ENCODE results near the gene SMC1B.
"Not testable (repeated sequence)": the region's sequence is repeated elsewhere in the genome, so short reads cannot be mapped to it uniquely, and the experiment has no call there.

SMC1B gene

GRCh38 chr22:45413368-45414211 lies at the start of gene SMC1B, which contains the start of gene RIBC2:
SMC1B (minus strand) TSS chr22:45413599; CDS start chr22:45413567, 32 bp downstream.
RIBC2 (plus strand) TSS chr22:45413693; CDS start chr22:45413887, 194 bp downstream.
- DNase-seq (ENCODE audit: low read depth): peak; percentile 39

DNA sequence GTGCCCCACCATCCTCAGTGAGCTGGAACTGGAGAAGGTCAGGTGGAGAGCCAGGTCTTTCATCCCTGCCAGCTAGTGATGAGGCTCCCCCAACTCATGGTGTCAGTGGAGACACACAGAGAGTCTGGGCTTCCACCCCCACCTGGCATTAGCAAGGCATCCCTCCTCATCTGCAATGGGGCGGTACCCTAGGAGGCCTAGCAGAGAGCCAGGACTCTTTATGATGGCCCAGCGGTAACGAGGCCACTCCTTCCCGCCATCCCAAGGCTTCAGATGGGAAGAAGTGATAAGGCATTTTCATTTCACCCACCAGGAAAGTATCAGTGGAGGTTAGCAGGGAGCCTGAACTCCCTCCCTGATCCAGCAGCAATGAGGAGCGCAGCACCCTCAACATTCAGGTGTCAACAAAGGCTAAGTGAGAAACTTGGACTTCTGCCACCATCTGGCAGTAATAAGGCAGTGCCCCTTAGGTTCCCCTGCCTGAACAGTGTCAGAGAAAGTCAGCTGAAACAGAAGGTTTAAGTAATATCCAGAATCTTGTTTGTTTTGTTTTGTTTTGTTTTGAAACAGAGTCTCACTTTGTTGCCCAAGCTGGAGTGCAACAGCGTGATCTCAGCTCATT lies 48.7 kb upstream of the SMC1B start:
- DNase-seq (ENCODE audit: low read depth): no peak

DNA sequence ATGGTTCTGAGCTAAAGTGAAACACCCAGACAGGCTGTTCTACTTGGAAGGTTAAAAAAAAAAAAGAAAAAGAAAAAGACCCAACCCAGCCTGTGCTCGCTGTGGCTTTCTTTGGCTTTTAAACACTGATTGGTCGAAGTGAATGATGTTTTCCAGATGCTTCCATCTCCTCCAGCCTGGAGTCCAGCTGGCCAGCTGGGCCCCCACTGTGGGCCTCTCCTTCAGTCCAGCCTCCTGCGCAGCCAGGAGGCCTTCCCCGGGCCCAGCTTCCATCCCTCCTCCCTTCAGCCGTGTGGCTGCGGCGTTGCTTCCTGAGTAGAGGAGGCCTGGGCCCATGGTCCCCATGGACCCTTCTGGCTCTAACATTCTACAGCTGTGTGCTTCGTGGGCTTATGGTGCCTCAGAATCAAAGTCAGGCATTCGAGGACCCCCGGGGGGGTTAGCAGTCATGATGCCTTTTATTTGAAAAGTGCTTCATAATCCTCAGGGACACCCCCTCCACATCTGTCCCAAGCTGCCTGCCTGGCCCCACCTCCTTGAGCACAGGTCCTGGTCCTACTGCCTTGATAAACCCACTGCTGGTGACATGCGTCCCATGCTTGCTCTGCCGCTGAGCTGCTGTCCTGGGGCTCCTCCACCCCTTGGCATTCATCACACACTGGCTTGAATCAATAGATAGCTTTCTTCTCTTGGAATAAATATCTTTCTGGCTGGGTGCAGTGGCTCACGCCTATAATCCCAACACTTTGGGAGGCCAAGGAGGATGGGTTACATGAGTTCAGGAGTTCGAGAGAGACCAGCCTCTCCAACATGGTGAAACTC lies 47.1 kb upstream of the SMC1B start:
- peak; percentile 76 for DNase-seq (ENCODE audit: low read depth)

DNA sequence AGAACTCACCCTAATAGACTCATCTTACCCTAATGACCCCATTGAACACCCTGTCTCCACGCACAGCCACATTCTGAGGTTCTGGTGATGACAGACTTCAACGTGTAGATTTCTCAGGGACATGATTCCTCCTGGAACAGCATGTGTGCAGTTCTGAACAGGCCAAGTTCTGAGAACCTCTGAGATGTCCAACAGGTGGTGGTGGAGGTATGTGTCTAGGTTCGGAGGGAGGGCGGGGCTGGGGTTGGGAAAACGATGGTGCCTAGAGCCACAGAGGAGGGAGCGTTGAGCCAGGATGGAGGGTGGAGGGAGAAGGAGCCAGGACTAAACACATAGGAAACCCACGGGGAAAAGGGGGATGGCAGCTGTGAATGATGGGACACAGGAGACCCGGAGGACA lies 45.8 kb upstream of the SMC1B start:
- no peak for DNase-seq (ENCODE audit: low read depth)

- DNase-seq (ENCODE audit: low read depth): no peak
Observed at GRCh38 chr22:45458532-45458931, 45.1 kb upstream of the SMC1B start.

- DNase-seq (ENCODE audit: low read depth): no peak
Observed at GRCh38 chr22:45456811-45457210, 43.4 kb upstream of the SMC1B start.

DNA sequence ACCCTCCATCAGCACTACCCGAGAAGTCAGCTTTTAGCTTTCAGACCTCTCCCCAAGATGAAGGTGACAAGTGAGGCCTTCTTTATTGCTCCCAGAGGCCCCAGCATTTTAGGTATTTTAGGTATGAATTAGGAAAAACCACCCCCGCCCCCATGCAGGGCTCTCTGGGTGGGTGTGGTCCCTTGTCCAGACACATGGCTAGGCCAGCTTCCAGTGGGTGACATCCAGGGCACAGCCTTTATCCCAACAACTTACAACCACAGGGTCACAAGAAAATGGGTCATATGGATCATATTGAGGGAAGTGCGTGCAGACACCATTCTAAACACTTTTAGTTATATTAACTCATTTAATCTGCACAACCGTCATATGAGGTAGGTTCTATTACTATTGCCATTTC lies 42.2 kb upstream of the SMC1B start:
- no peak for DNase-seq (ENCODE audit: low read depth)

GRCh38 chr22:45455212-45455611 lies 41.8 kb upstream of the SMC1B start:
- DNase-seq (ENCODE audit: low read depth): no peak

DNA sequence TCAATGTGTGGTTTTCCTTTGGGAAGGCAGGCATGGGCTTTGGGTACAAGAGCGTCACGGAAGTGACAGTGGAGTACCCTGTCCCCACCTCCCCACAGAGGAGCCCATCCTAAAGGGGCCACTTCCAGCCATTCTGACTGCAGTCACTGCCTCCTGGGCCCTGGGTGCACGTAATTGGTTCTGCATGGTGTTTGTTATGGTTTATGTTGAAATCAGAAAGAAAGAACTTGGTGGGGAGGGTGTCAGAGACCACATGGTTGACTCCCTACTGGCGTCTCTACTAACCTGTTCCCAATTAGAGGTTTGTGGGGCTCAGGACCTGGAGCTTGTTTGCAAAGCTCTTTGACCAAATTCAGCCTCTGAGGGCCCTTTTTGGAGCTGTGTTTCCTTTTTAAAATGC lies 40.9 kb upstream of the SMC1B start:
- peak; percentile 72 for DNase-seq (ENCODE audit: low read depth)

DNA sequence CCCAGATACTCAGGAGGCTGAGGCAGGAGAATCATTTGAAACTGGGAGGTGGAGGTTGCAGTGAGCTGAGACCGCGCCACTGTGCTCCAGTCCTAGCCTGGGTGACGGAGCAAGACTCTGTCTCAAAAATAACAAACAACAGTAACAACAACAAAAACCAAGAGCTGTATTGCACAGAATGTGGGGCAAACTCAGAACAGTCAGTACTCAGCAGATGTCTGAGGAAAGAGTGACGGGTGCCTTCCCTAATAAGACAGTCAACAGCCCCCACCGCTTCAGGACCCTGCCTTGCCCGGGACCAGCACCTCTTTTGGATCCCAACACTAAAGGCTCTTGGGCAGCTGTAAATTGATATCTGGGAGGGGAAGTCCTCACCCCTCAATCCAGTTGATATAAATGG lies 40.4 kb upstream of the SMC1B start:
- no peak for DNase-seq (ENCODE audit: low read depth)

DNA sequence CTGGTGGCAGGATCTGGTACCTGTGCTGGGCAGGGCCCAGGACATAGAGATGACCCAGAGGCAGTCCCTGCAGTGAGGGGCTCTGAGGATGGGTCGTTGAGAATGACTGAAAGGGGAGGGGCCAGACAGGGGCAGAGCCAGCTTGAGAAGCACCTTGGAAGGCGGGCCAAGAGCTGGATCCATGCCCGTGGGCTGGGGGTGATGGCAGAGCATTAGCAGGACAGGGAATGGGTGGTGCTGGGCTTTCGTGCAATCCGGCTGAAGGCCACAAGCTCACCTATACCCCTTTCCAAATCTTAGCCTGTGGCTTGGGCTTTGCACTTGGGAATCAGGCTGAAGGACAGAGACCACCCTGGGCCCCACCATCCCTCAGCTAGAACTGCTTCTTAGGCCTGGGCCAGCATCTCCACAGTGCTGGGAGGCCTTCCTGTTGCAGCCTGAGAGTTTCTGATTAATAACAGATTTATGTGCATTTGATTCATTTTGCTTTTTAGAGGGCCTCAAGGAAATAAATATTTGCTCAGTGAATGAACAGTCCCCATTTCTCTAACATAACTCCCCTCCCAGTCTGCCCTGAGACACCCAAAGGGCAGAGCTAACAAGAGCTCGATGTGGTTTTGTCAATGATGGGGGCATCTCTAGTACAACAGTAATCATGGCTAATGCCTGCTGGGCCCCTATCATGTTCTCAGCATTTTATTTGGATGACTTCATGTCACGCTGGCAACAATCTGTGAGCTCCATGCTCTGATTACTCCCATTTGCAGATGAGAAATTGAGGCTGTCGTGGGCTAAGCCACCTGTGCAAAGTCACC lies 39.4 kb upstream of the SMC1B start:
- DNase-seq (ENCODE audit: low read depth): peak; percentile 60

DNA sequence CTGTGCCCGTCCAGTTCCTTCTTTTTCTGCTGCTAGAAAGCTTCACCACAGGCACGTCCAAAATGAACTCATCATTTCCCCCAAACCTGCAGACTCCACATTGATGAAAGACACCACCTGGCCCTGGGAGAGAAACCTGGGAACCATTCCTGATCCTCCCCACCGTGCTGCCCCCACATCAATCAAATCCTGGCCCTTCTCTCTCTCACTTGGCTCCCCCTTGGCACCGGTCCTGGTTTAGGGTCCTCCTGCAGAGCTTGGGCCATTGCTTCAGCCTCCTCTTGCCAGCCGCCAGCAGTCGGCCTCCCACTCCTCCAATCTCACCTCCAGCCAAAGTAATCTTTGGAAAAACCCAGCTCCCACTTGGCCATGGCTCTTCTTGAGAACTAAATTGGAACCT lies 38.6 kb upstream of the SMC1B start:
- DNase-seq (ENCODE audit: low read depth): no peak

GRCh38 chr22:45450921-45451651 lies 37.7 kb upstream of the SMC1B start:
- peak; percentile 96 for DNase-seq (ENCODE audit: low read depth)

DNA sequence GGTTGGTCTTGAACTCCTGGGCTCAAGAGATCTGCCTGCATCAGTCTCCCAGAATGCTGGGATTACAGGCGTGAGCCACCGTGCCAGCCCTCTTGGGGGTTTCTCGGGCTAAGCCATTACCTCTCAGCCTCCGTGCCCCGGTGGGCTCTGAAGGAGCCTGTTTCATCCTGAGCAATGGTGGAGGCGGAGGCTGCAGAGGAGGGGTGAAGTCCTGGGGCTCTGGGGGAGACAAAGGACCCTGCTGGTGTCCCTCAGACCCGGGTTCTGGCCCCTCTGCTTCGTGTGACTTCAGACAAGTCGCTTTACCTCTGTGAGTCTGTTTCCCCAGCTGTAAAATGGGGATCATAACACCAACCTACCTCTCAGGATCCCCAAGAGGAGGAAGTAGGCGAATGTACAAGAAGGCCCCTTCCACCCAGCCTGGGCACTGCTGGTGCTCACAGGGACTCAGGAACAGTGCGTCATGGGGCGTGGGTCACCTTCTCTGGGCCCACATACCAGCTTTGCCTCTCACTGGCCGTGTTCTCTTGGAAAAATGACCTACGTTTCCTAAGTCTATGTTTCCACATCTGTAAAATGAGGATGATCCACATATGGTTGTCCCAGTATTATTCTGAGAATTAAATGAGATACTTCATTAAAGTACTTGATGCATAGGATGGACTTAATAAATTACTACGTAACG lies 36.8 kb upstream of the SMC1B start:
- DNase-seq (ENCODE audit: low read depth): no peak

DNA sequence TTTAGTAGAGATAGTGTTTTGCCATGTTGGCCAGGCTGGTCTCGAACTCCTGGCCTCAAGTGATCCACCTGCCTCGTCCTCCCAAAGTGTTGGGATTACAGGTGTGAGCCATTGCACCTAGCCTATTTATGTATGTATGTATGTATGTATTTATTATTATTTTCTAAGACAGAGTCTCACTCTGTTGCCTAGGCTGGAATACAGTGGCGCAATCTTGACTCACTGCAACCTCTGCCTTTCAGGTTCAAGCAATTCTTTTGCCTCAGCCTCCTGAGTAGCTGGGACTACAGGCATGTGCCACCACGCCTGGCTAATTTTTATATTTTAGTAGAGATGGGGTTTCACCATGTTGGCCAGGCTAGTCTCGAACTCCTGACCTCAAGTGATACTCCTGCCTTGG lies 36.0 kb upstream of the SMC1B start:
- DNase-seq (ENCODE audit: low read depth): not testable (repeated sequence)

DNA sequence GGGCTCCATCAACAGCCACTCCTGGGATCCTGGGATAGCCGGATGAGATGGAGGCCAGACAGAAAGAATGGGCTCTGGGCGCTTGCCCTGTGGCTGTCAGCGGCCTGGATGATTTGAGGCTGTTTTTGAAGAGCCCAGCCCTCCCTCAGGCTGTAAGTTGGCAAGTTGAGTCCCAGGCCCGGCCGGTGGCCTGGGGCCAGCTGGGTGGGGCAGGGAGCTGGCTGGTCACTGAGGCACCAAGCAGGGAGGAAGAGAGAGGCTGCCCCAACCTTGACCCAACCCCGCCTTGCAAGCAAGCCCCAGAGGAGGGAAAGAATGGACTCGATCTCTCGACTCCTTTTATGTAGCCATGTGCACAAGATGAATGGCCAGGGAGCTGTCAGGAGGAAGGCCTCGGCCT lies 35.0 kb upstream of the SMC1B start:
- peak; percentile 66 for DNase-seq (ENCODE audit: low read depth)

- DNase-seq (ENCODE audit: low read depth): not testable (repeated sequence)
Observed at GRCh38 chr22:45447596-45447995, 34.2 kb upstream of the SMC1B start.

DNA sequence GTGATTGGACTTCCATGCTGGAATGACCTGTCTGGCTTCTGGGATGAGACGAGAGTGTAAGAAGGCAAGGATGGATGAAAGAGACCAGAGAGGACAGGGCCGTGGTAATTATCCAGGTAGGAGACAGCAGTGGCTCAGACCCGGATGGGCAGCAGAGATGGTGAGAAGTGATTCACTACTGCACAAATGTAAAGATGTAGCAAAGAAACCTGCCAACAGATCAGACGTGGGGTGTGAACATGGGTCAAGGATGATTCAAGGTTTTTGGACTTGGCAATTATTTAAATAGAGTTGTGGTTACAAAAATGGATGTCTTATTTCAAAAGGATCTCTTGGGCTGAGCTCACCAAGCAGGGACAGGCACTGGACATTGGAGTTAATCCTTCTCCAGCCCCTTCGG lies 32.8 kb upstream of the SMC1B start:
- peak; percentile 27 for DNase-seq (ENCODE audit: low read depth)

GRCh38 chr22:45445031-45445710 lies 31.8 kb upstream of the SMC1B start:
- DNase-seq (ENCODE audit: low read depth): no peak

DNA sequence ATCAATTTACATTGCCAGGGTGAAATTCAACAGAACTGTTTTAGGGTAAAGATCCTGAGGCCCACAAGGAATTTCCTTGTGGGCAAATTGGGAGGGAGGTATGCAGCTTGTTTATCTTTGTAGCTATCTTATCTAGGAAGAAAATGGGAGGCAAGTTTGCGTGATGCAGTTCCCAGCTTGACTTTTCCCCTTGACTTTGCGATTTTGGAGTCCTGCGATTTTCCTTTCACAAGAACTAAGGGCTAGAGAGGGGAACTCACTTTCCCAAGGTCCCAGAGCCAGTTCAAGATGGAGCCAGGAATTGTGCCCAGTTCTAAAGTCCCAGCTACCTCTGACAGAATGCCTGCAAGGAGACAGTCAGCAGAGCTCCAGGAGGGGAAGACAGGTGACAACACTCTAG lies 30.8 kb upstream of the SMC1B start:
- no peak for DNase-seq (ENCODE audit: low read depth)
